ENCODE measurements around the gene BABAM1. TPM values are rescaled to one million over a fixed set of nuclear protein-coding genes. Genes with fewer than 3 reads are reported as not detected.
A peak's percentile ranks its signal among the peaks of the same experiment; 100 is the strongest.

The BABAM1 gene
- total and polyA plus RNA-seq, 10 of the 15 experiments (the other 5 are each of a cell fraction or from before 2014, with no cell fraction given): 11.9 to 154 (median 103) TPM

GRCh38 chr19:17292301-17293074 lies 25.2 kb downstream of the BABAM1 start (continued):
- TF ChIP-seq IKZF2 (IDR thresholded peaks at IDR 0.05): no peak
- TF ChIP-seq ATF7 (IDR thresholded peaks at IDR 0.05; ENCODE audit: low read depth): no peak
- TF ChIP-seq CTCF (IDR thresholded peaks at IDR 0.05 in 2 of 3, conservative IDR thresholded peaks at IDR 0.05 in 1 of 3; ENCODE audit: control insufficient read depth in 2 of 3, extremely low read depth in 1 of 3, insufficient read depth in 1 of 3, low read depth in 3 of 3, low read length in 3 of 3): peak; percentile 84 to 95 (median 85)
- no peak for TF ChIP-seq ZBTB33 (IDR thresholded peaks at IDR 0.05)
- no peak for TF ChIP-seq RCOR1 (conservative IDR thresholded peaks at IDR 0.05; ENCODE audit: low read depth, low read length)
- no peak for TF ChIP-seq NR2C1 (IDR thresholded peaks at IDR 0.05)
- no peak for TF ChIP-seq ESRRA (IDR thresholded peaks at IDR 0.05; ENCODE audit: low read length)
- TF ChIP-seq ZNF592 (IDR thresholded peaks at IDR 0.05): no peak
- no peak for TF ChIP-seq SMAD5 (IDR thresholded peaks at IDR 0.05; ENCODE audit: low read depth)
- no peak for TF ChIP-seq MYC (IDR thresholded peaks at IDR 0.05; ENCODE audit: insufficient read depth, insufficient read length, insufficient replicate concordance, low read length, severe bottlenecking)
- TF ChIP-seq NFIC (IDR thresholded peaks at IDR 0.05; ENCODE audit: low read depth, low read length): no peak
- TF ChIP-seq CHD2 (IDR thresholded peaks at IDR 0.05; ENCODE audit: borderline replicate concordance, low read depth, low read length): no peak
- peak; percentile 60; the same call in 1 of the 2 replicates for TF ChIP-seq SMC3 (IDR thresholded peaks at IDR 0.05; ENCODE audit: borderline replicate concordance, low read length)
- TF ChIP-seq ZNF622 (IDR thresholded peaks at IDR 0.05): no peak
- peak; percentile 77 for TF ChIP-seq MXI1 (IDR thresholded peaks at IDR 0.05; ENCODE audit: low read depth, low read length)
- TF ChIP-seq HDAC2 (IDR thresholded peaks at IDR 0.05): no peak
- no peak for TF ChIP-seq CBX3 (IDR thresholded peaks at IDR 0.05; ENCODE audit: borderline replicate concordance, low read depth)
- peak; percentile 36; the same call in 1 of the 2 replicates for TF ChIP-seq GATAD2B (conservative IDR thresholded peaks at IDR 0.05; ENCODE audit: low read depth)
- no peak for TF ChIP-seq PBX3 (IDR thresholded peaks at IDR 0.05; ENCODE audit: insufficient replicate concordance, low read depth, low read length)
- TF ChIP-seq SMAD1 (IDR thresholded peaks at IDR 0.05; ENCODE audit: low read depth, partially characterized antibody): no peak
- no peak; the same call in 1 of the 2 replicates for TF ChIP-seq ZNF207 (IDR thresholded peaks at IDR 0.05; ENCODE audit: borderline replicate concordance)

Measured in GM12878 (cell line).